DND-41 (cell line): ENCODE data around the gene AGO3.

Source experiments
- CTCF ChIP-seq: IDR thresholded peaks from 2 replicates; pipeline ENCODE4 v1.5.1; 2012; ENCODE audit warnings: borderline replicate concordance, low read length, moderate library complexity, mild to moderate bottlenecking; ENCODE audit not compliant: poor library complexity, severe bottlenecking; ENCODE audit errors: extremely low read depth
- EZH2 ChIP-seq: IDR thresholded peaks from 3 replicates; pipeline ENCODE4 v1.6.1; 2012; ENCODE audit warnings: borderline replicate concordance, low read depth, mild to moderate bottlenecking, moderate library complexity, low read length, inconsistent platforms; ENCODE audit not compliant: severe bottlenecking

- TF ChIP-seq CTCF (no peak), EZH2 (no peak)
Measured at GRCh38 chr1:36094621-36095061, 163.7 kb downstream of the AGO3 start.
